ENCODE data around the gene LGR5. TPM values are rescaled to one million over a fixed set of nuclear protein-coding genes. Genes with fewer than 3 reads are reported as not detected.

The LGR5 gene
- total and polyA plus RNA-seq, 2 of the 8 experiments (the other 6 are each of a cell fraction or from before 2014, with no cell fraction given), result 0.08 to 0.19 TPM

GRCh38 chr12:71397433-71397954 is 42.1 kb upstream of the LGR5 start:
- Histone ChIP-seq H3K27me3 (replicated peaks in 1 of 4; ENCODE audit: control insufficient read depth in 3 of 4, extremely low read depth in 1 of 4, insufficient read depth in 3 of 4, low read length in 3 of 4) (no peaks in the 10 kb centered on the region), H2BK5ac (ENCODE audit: low read depth, low read length) (no peak overlapping the region), H3K4me3 (ENCODE audit: extremely low read depth in 1 of 4, insufficient read depth in 2 of 4, low read depth in 3 of 4, low read length in 4 of 4) (no peak overlapping the region), H4K20me1 (replicated peaks in 1 of 2; ENCODE audit: control insufficient read depth in 1 of 2, insufficient read depth in 2 of 2, low read length in 2 of 2) (no peaks in the 10 kb centered on the region), H3K4ac (replicated peaks; ENCODE audit: insufficient read length, low read depth, low read length) (no peak overlapping the region), H3K36me3 (ENCODE audit: control insufficient read depth in 2 of 4, insufficient read depth in 4 of 4, low read length in 3 of 4) (no peaks in the 10 kb centered on the region), H2AFZ (ENCODE audit: low read length) (no peak overlapping the region), H4K5ac (ENCODE audit: insufficient read length, low read depth, low read length) (no peak overlapping the region), H3K18ac (ENCODE audit: extremely low read depth, low read length) (no peak overlapping the region), H3K79me1 (ENCODE audit: low read depth, low read length) (no peaks in the 10 kb centered on the region), H3K9ac (replicated peaks in 1 of 4; ENCODE audit: extremely low read depth in 1 of 4, low read depth in 3 of 4, low read length in 3 of 4) (no peak overlapping the region), H4K91ac (replicated peaks; ENCODE audit: insufficient read length, low read length) (no peak overlapping the region), H2AK5ac (ENCODE audit: low read depth, low read length) (no peak overlapping the region), H2BK15ac (ENCODE audit: low read length) (no peak overlapping the region), H3K27ac (ENCODE audit: low read depth, low read length) (no peak overlapping the region), H2BK12ac (ENCODE audit: low read depth, low read length) (no peak overlapping the region), H3K56ac (replicated peaks; ENCODE audit: insufficient read length, low read depth, low read length) (no peak overlapping the region), H4K8ac (ENCODE audit: extremely low read depth, insufficient read depth, low read length) (no peak overlapping the region), H3K4me2 (ENCODE audit: insufficient read depth in 1 of 2, low read depth in 2 of 2, low read length in 2 of 2) (no peak overlapping the region), H3K14ac (ENCODE audit: insufficient read length) (no peak overlapping the region), H2BK20ac (ENCODE audit: low read length) (no peak overlapping the region), H3K79me2 (ENCODE audit: control insufficient read depth in 1 of 2, insufficient read depth in 2 of 2, low read length in 2 of 2) (no peaks in the 10 kb centered on the region), H3K23ac (ENCODE audit: insufficient read length) (no peak overlapping the region), H3K9me3 (ENCODE audit: insufficient read depth in 2 of 2, low read depth in 1 of 2, low read length in 1 of 2) (no peaks in the 10 kb centered on the region), H3K4me1 (replicated peaks in 1 of 4; ENCODE audit: control insufficient read depth in 3 of 4, insufficient read depth in 4 of 4, low read length in 3 of 4) (no peaks in the 10 kb centered on the region), H3K23me2 (ENCODE audit: low read depth, low read length) (no peaks in the 10 kb centered on the region), H2BK120ac (replicated peaks; ENCODE audit: low read depth, low read length) (no peak overlapping the region)
- TF ChIP-seq, protein P1, sequence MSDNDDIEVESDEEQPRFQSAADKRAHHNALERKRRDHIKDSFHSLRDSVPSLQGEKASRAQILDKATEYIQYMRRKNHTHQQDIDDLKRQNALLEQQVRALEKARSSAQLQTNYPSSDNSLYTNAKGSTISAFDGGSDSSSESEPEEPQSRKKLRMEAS (IDR thresholded peaks at IDR 0.05), result no peak
- TF ChIP-seq GABPA (IDR thresholded peaks at IDR 0.05; ENCODE audit: borderline replicate concordance, insufficient read depth, low read length) (no peak), SIX5 (IDR thresholded peaks at IDR 0.05; ENCODE audit: low read depth, low read length) (no peak), RXRA (IDR thresholded peaks at IDR 0.05; ENCODE audit: insufficient read depth, low read depth, low read length) (no peak), TAF1 (IDR thresholded peaks at IDR 0.05; ENCODE audit: low read depth, low read length) (no peak), MAFK (IDR thresholded peaks at IDR 0.05; ENCODE audit: low read depth, low read length) (no peak), YY1 (IDR thresholded peaks at IDR 0.05; ENCODE audit: low read depth, low read length) (no peak), POLR2AphosphoS5 (IDR thresholded peaks at IDR 0.05; ENCODE audit: low read depth, low read length) (no peak), SP2 (IDR thresholded peaks at IDR 0.05; ENCODE audit: low read length) (no peak), JUN (IDR thresholded peaks at IDR 0.05; ENCODE audit: low read depth, low read length) (no peak)
- ChIA-PET CTCF (ENCODE audit: partially characterized antibody) (no interaction called here), POLR2A (ENCODE audit: partially characterized antibody) (no interaction called here)
- 80% methylated on average over 1 of the region's 1 CpG; no CpG with 5 or more reads in 1 of the 2 experiments for WGBS, 2 experiments (ENCODE audit: extremely low coverage in 1 of 2, insufficient coverage in 1 of 2, insufficient read length in 1 of 2, insufficient replicate concordance in 2 of 2, low coverage in 1 of 2, low lambda C conversion rate in 2 of 2, missing lambda C conversion rate in 1 of 2)
- DNase-seq (ENCODE audit: low read depth in 1 of 2, low spot score in 2 of 2) (no peak), FAIRE-seq (no peak)
